GM04503 (cell line): Measurements from ENCODE around the gene GIMAP8.
"Not testable (repeated sequence)": the region's sequence is repeated elsewhere in the genome, so short reads cannot be mapped to it uniquely, and the experiment has no call there.

Experiments
- DNase-seq: peaks from one replicate; pipeline ENCODE4 v3.0.0-alpha.2; 2012; ENCODE audit warnings: low read depth

Gene GIMAP8

DNA sequence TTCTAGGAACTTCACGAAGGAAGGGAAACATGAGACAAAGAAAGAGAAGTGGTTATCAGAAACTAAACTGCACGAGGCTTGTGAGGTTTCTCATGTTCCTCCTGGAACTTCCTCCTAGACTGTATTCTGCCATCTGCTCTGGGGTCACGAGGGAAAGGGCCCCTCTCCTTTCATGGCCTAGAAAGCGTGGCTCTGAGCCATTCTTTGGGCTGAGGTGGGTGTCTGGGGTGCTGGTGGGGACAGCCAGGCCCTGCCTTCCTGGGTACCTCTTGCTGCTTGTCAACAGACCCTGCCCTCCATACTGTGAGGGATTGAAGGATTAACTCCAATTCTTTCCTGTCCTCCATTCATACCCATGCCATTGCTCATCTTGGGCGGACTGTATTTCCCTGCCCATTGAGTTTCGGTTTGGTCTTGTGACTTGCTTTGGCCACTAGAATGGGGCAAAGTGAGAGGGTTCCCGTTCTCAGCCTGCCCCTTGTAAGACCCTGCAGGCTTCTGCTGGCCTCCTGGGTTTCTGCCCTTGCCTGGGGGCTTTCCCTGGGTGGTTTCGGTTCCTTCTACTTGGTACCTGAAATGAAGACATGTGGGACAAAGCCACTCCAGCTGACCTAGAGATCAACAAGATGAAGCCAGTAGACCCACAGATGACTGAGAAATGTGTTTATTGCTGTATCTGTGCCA lies 14.9 kb upstream of the GIMAP8 start:
- no peak for DNase-seq

DNA sequence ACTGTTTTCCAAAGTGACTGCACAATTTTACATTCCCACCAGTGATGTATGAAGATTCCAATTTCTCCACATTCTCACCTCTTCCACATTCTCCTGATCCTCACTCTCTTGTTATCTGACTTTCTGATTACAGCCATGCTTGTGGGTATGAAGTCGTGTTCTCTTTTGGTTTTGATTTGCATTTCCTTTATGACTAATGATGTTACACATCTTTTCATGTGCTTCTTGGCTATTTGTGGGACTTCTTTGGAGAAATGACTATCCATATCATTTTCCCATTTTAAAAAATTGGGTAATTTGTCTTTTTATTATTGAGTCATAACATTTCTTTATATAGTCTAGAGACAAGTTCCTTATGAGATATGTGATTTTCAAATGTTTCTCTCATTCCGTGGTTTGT lies 10.5 kb upstream of the GIMAP8 start:
- DNase-seq, result no peak

DNA sequence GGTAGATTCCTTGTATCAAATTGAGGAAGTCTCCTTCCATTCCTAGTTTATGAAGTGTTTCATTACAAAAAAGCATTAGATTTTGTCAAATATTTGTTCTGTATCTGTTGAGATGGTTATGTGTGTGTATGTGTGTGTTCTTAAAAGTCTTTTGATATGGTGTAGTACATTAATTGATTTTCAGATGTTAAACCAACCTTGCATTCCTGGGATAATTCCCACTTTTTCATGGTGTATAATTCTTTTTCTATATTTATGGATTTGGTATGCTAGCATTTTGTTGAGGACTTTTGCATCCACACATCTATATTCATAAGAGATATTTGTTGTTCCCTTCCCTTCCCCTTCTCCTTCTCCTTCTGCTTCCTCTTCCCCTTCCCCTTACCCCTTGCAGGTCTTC lies 8.9 kb upstream of the GIMAP8 start:
- no peak for DNase-seq

DNA sequence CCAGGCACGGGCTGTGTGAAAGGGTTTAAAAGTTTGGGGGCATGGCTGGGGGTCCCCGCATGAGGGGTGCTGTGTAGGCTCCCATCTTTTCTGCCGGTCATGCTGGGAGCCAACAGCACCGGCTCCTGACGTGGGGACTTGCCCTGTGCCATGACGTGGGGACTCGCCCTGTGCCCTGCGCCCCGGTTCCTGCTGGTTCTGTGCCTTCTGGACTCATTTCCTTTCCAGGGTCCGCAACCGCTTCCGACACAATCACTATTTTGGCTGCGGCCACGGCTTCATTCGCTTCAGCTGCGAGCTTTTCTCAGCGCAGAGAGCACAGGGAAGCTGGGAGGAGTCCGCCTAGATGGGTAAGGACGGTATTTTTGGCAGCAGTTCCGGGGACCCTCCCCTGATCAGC lies 7.6 kb upstream of the GIMAP8 start:
- no peak for DNase-seq

DNA sequence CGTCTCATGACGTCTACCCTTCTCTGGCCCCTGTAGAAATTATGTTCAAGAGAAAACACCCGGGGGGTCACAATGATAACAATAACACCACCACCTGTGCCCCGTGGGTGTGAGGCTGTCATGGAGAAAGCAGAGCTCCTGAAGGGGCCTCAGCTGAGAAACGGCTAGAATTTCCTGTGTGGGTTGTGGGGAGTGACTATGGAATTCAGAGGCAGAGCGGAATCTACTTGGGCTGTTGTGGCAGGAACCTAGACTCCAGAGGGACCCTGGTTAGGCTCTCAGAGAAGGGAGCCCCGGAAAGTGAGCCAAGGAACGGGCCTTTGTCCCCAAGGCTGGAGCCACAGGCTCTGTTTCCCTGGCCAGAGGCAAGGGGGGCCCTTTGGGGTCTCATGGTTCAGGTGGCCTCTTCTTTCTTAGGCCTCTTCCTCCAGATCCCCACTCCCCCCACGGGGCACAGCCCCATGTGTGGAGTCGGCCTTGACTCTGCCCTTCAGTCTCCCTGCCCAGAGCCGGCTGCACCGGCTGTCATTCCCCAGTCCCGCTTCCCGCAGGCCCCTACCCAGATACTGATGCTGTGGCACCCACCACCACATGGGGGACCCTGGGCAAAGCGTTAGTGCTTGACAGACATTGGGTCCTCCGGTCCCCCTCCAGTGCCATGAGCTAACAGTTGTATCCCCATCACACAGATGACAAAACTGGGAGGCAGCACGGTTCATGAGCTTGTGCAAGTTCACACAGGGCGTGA lies 6.5 kb upstream of the GIMAP8 start:
- no peak for DNase-seq

DNA sequence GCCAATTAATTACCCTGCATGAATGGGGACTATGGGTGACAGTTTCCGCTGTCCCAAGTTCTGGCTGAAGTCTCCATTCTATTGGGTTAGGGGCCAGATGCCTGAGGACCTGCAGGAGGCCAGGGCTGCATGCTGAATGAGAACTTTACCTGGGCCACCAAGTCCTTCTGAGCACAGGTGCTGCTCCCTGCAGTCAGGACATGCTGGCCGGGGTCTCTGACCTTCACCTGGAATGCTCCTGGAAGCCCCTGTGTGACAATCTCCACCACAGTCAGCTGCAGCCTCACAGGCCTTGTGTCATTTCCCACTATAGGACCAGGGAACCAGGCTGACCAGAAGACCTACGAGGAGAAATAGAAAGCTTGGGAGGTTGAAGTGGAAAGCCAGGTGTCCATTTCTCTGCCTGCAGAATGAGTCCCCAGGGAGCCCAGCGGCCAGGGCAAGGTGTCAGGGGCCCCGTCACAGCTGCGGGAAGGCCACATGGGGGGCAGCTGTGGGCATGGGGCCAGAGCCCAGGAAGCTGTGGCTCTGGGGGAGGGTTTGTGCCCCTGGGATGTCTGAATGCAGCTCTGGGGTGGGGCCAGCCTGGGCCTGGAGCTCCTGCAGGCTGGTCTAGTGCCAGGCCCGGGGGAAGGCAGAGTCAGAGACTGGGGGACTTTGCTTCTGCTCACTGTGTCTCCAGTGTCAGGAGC lies 5.6 kb upstream of the GIMAP8 start:
- DNase-seq, result no peak

DNA sequence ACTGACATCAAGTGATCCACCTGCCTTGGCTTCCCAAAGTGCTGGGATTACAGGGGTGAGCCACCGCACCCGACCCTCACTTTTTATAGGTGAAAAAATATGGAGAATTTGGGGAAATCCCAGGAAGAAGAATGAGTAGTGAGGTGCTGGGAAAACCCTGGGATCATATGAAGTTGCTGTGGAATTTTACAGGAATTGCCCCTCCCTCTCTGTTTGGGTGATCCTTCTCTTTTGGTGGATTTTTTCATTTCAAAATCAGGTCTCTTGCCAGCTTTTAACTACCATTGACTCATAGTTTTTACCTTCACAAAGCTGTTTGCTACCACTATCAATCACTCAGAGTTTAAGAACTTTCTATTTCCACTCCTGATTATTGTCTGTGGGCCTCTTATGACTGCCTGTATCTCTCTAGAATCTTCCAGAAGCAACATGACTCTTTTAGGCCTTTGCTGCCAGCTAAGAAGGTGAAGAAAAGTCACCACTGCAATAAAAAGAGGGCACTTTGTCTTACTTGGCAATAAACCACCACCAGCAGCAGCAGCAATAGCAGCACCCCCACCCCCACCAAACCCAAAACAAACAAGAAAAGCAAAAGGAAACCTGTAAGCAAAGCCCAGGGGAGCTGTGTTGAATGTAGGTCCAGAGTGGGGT lies 4.0 kb upstream of the GIMAP8 start:
- DNase-seq, result no peak

DNA sequence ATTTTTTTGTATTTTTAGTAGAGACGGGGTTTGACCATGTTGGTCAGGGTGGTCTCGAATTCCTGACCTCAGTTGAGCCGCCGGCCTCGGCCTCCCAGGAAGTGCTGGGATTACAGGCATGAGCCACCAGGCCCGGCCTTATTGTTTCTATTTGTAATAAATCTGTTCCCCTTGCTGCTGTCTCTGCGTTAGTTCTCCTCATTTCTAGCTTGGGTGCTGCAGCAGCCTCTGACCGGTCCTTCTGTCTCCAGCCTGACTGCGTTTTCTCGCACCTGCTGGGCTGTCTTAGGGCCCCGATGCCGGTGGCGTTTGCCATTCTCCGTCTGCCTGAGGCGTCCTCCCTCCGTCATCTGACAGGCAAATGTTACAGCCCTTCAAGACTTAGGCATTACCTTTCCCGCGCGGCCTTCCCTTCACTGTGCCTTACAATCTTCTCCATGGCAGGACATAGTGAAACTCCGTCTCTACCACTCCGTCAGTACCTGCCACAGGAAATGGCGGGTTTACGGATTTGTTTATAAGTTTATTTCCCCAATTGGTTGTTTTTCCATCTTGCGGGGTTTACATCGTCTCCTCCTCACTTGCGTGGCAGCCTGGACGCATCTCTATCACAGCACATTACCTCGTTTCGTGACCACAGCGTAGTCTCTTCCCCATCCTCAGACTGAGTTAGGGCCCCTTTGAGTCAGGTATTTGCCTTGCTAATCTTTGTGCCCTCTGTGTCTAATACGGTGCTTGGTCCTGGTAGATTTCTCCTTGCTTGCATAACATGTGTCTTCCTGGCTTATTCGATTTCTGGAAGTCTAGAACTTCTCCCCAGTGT lies 2.3 kb upstream of the GIMAP8 start:
- DNase-seq, result no peak

DNA sequence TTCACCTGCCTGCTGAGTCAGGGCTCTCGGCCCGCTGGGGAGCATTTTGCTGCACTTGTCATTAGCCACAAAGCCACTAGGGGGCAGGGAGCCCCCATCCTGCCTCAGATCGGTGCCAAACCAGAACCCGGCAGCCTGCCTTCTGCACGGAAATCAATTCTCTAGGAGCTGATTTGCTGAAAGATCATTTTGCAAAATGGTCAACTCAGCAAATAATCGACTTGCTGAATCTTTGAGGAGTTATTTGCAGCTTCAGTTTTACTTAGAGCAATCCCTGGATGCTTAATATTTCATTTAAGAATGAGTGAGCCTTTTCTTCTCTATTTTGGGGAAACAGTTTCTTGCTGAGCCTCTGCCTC lies 1.7 kb upstream of the GIMAP8 start:
- DNase-seq, result no peak

DNA sequence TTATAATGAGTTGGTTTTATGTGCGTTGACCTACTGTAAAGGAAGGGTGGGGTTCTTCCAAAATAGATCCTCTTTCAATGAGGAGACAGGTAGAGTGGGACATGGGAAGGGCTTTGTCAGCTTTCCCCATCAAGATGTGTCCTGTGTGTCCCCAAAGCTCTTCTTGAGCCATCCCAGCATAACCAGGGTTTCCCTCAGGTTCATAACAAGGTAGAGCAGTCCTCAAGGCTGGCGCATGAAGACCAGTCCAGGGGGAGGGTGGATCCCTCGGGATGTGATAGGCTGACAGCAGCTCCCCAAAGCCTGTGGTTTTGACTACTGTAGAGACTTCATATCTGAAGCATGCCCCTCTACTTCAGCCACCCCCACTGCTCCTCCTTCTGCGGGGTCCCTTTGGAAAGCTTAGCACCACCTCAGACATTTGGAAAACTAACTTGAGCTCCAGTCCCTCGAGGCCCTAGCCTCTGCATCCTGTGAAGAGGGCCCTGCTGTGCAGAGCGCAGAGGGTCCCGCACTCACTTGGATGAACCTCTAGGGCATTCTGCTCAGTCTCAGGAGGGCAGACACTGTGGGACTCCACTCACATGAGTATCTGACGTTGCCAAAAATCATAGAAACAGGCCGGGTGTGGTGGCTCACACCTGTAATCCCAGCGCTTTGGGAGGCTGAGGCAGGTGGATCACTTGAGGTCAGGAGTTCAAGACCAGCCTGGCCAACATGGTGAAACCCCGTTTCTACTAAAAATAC lies 1.1 kb upstream of the GIMAP8 start:
- no peak for DNase-seq

DNA sequence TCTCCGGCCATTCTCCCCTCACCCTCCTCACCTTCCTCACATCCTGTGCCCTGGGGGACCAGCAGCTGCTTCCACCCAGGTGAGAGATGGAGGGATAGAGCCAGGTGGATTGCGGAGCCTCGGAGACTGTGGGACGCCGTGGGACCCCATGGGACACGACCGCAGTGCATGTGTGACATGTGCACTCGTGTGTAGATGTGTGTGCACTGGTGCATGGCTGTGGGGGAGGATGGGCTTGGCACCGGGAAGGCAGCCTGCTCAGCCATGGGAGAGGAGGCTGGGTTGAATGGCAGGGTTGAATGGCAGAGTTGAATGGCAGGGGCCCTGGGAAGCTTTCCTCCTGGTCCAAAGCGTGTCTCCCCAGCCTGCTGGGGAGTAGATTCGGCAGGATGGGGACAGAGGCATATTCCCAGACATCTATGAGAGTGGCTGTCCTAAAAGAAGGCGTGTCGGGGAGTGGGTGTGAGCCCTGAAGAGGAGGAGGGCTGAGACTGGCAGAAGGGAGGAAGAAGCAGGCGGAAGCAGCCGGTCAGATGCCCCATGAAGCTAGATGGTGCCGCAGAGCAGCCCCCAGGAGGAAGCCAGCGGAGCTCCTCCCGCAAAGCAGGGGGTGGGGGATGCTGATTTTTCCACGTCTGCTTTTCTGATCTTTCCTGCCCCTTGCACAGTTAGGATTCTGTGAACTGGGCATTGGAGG lies 815 bp downstream of the GIMAP8 start:
- DNase-seq, result no peak

DNA sequence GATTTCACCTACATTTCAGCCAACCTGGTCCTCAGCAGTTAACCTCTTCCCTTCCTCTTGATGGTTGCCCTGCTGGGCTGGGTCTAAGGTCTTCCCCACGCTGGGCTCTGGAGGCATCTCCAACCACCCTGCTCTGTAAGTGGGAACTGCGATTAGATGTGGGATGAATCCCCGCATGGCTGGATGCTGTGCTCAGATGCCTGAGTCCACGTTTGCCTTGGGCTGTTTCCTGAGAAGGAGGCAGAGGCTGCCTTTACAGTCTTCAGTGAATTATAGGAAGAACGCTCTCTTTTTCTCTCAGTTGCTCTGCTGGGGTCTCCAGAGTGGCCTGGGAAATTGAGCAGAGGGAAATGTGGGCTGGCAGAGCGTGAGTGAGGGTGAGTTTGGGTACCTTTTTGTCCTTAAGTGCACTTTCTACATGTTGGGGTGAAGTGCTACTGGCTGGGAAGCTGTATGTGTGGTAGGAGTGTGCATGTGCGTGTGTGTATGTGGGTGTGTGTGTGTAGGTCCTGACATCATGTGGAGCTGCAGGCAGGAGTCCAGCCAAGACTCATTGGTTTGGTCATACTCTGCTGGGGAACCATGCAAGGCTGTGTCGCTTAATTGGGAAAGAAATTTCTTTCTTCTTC lies 1.5 kb downstream of the GIMAP8 start:
- DNase-seq, result no peak

DNA sequence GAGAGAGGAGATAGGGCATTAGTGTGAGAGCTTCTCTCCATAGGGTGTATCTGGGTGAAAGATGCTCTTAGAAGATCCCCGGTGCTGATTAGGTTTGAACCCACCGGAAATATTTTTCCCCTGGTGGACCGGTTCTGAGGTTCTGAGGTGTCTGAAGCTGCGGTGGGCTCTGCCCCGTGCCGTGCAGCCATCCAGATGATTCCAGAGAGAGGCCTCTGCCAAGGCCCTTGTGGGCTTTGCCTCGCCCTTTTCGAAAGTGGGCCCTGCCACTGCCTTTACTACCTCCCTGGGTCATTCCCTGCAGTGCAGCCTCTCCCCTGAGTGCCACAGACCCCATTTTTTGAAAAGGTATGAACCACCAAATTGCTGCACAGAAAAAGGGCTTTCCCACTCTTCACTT lies 2.8 kb downstream of the GIMAP8 start:
- DNase-seq, result no peak

DNA sequence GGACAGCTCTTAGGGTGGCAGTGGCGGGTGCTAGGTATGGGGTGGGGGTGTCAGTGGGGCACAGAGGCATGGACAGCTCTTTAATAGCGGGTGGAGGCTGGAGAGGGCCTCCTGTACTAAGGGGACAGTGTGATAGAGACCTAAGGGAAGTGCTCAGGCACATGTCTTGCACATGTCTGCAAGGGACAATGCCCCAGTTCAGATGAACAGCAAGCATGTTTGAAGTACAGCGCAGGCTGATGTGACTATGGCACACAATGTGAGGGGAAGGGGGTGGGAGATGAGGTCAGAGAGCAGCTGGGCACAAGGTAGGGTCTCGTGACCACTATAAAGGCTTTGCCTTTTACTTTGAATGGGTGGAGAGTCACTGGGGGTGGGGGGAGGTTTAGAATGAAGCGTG lies 3.5 kb downstream of the GIMAP8 start:
- DNase-seq, result no peak

DNA sequence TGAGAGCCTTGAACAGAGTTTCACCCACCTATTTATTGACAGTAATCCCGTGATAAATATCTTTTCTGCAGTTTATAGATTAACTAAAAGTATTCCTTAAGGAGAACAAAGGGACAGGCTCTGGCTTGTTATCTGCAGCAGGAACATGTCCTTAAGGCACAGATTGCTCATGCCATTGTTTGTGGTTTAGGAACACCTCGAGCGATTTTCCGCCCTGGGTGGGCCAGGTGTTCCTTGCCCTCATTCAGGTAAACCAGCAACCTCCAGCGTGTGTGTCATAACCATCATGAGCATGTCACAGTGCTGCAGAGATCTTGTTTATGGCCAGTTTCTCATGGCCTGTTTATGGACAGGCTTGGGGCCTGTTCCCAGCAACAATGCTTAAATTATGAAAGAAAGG lies 6.6 kb downstream of the GIMAP8 start:
- not testable (repeated sequence) for DNase-seq

DNA sequence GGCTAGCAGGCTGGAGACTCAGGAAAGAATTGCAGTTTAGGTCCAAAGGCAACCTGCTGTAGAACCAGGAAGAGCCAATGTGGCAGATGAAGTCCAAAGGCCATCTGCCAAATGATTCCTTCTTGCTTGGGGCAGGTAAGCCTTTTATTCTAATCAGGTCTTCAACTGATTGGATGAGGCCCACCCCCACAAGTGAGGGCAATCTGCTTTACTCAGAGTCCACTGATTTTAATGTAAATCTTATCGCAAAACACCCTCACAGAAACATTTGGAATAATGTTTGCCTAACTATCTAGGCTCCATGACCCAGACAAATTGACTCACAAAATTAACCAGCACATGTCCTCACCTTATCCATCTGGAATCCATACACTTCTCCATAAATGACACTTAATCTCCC lies 7.8 kb downstream of the GIMAP8 start:
- DNase-seq, result no peak

DNA sequence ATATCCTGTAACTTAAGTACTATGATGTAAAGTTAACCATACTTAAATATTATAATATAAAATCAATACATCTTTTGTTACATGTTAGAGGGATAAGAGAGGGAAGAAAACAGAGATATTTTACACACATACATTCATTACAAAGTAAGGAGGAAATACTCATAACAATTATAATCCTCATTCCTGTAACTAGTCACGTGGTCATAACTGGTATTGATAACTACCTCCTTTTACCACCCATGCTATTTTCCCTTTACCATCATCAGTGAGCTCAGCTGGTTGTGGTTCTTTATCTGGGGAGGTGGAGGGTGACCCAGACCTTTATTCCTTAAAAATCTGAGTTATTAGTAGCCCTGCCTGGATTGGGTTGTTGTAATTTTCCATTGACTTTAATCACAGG lies 8.3 kb downstream of the GIMAP8 start:
- DNase-seq, result no peak

DNA sequence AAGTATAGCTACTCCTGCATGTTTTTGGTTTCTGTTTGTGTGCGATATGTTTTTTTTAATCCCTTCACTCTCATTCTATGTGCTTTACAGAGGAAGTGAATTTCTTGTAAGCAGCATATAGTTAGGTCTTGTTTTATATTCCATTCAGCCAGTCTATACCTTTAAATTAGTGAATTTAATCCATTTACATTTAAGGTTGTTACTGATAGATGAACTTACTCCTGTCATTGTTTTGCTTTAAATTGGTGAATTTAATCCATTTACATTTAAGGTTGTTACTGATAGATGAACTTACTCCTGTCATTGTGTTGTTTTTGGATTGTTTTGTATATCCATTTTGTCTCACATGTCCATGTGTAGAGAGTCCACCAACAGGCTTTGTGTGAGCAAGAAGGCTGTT lies 11.1 kb downstream of the GIMAP8 start:
- no peak for DNase-seq

DNA sequence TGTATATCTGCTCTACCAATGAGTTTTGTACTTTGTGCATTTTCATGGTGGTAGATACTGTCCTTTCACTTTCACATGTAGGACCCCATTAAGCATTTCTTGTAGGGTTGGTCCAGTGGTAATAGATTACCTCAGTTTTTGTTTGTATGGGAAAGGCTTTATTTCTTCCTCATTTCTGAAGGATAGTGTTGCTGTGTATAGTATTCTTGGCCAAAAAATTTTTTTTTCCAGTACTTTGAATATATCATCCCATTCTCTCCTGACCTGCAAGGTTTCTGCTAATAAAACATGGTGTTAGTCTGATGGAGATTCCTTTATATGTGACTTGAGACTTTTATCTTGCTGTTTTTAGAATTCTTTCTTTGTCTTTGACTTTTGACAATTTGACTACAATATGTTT lies 12.0 kb downstream of the GIMAP8 start:
- DNase-seq, result no peak

DNA sequence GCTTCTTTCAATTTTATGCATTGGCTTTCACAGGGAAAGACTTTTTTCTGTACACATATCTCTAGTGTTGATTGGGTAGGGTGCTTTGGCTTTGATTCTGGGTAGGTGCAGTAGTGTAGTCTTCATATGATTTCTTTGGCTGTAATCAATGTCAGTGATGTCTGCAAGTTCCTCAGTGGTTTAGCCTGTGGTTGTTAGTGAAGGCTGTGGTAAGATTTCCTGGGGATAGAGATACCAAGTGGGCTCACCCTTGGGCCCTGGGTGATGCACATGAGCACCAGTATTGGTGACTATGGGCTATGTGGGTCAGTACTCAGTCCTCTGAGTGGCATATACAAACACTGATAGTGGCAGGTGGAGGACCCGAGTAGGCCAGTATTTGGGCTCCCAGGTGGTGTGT lies 13.0 kb downstream of the GIMAP8 start:
- DNase-seq, result no peak
